Measurements from ENCODE around the gene MOB3A. TPM values are rescaled to one million over a fixed set of nuclear protein-coding genes. Genes with fewer than 3 reads are reported as not detected.

Gene MOB3A
- total RNA-seq, 1 donor: 34.0 TPM

GRCh38 chr19:2044709-2045500 is 51.2 kb downstream of the MOB3A start:
- H3K9me3 ChIP-seq (ENCODE audit: low read depth, low read length): no peaks in the 10 kb centered on the region
- H3K27ac ChIP-seq (ENCODE audit: low read depth, low read length): no peak overlapping the region
- no peaks in the 10 kb centered on the region for H3K27me3 ChIP-seq (ENCODE audit: insufficient read depth, low read length)
- H3K4me3 ChIP-seq (ENCODE audit: insufficient read depth, low read length): no peak overlapping the region
- H3K4me2 ChIP-seq (ENCODE audit: insufficient read depth, low read length): no peak overlapping the region
- H3K79me2 ChIP-seq (ENCODE audit: insufficient read depth, low read length): peaks cover 49% of the 10 kb centered on the region
- no peak for TF ChIP-seq CTCF (IDR thresholded peaks at IDR 0.05; ENCODE audit: extremely low read depth, low read depth, low read length)
- peaks cover 81% of the 10 kb centered on the region for H4K20me1 ChIP-seq (ENCODE audit: insufficient read depth, low read length)
- peaks cover 29% of the 10 kb centered on the region for H3K36me3 ChIP-seq (ENCODE audit: insufficient read depth, low read length)
- H3K4me1 ChIP-seq (ENCODE audit: insufficient read depth, low read length): peaks cover 21% of the 10 kb centered on the region
- DNase-seq (ENCODE audit: insufficient read length, low spot score, missing footprints): peak; percentile 84
- no peak overlapping the region for H2AFZ ChIP-seq (ENCODE audit: low read length)

GRCh38 chr19:2043961-2044708 is 52.0 kb downstream of the MOB3A start:
- Histone ChIP-seq H3K27ac (ENCODE audit: low read depth, low read length) (no peak overlapping the region), H4K20me1 (ENCODE audit: insufficient read depth, low read length) (peaks cover 73% of the 10 kb centered on the region), H3K9me3 (ENCODE audit: low read depth, low read length) (no peaks in the 10 kb centered on the region), H3K27me3 (ENCODE audit: insufficient read depth, low read length) (no peaks in the 10 kb centered on the region), H3K4me3 (ENCODE audit: insufficient read depth, low read length) (no peak overlapping the region), H3K79me2 (ENCODE audit: insufficient read depth, low read length) (peaks cover 41% of the 10 kb centered on the region), H3K4me2 (ENCODE audit: insufficient read depth, low read length) (no peak overlapping the region), H2AFZ (ENCODE audit: low read length) (no peak overlapping the region), H3K36me3 (ENCODE audit: insufficient read depth, low read length) (peaks cover 35% of the 10 kb centered on the region), H3K4me1 (ENCODE audit: insufficient read depth, low read length) (peaks cover 14% of the 10 kb centered on the region)
- TF ChIP-seq CTCF (IDR thresholded peaks at IDR 0.05; ENCODE audit: extremely low read depth, low read depth, low read length): no peak
- peak; percentile 87 for DNase-seq (ENCODE audit: insufficient read length, low spot score, missing footprints)

GRCh38 chr19:2043251-2043641 is 52.9 kb downstream of the MOB3A start:
- peak; percentile 73 for DNase-seq (ENCODE audit: insufficient read length, low spot score, missing footprints)
- Histone ChIP-seq H3K27me3 (ENCODE audit: insufficient read depth, low read length) (no peaks in the 10 kb centered on the region), H3K27ac (ENCODE audit: low read depth, low read length) (no peak overlapping the region), H4K20me1 (ENCODE audit: insufficient read depth, low read length) (peaks cover 64% of the 10 kb centered on the region), H3K79me2 (ENCODE audit: insufficient read depth, low read length) (peaks cover 32% of the 10 kb centered on the region), H2AFZ (ENCODE audit: low read length) (no peak overlapping the region), H3K4me1 (ENCODE audit: insufficient read depth, low read length) (peaks cover 11% of the 10 kb centered on the region), H3K4me3 (ENCODE audit: insufficient read depth, low read length) (no peak overlapping the region), H3K36me3 (ENCODE audit: insufficient read depth, low read length) (peaks cover 39% of the 10 kb centered on the region), H3K9me3 (ENCODE audit: low read depth, low read length) (no peaks in the 10 kb centered on the region), H3K4me2 (ENCODE audit: insufficient read depth, low read length) (no peak overlapping the region)
- TF ChIP-seq CTCF (IDR thresholded peaks at IDR 0.05; ENCODE audit: extremely low read depth, low read depth, low read length): no peak
